ENCODE data around the gene SYNGR2.

- TF ChIP-seq CTCF (IDR thresholded peaks at IDR 0.05), result peak in 1 of 5 experiments; percentile 33
- TF ChIP-seq POLR2A (IDR thresholded peaks at IDR 0.05), result no peak
These were observed 30.8 kb upstream of the SYNGR2 start for GRCh38 chr17:78137392-78138203.

Measured in tibial nerve (tissue), 3 donors.